ENCODE measurements around the gene BCO1.

Gene BCO1

GRCh38 chr16:81276323-81276722 is 37.8 kb downstream of the BCO1 start:
- DNase-seq (no peak), ATAC-seq (no peak)

GRCh38 chr16:81277541-81278080 is 39.1 kb downstream of the BCO1 start:
- DNase-seq: no peak
- no peak for ATAC-seq

GRCh38 chr16:81278526-81278925 is 40.0 kb downstream of the BCO1 start:
- ATAC-seq (no peak), DNase-seq (no peak)

GRCh38 chr16:81279392-81279791 is 40.9 kb downstream of the BCO1 start:
- no peak for ATAC-seq
- DNase-seq: no peak

GRCh38 chr16:81280393-81280792 is 41.9 kb downstream of the BCO1 start:
- ATAC-seq (no peak), DNase-seq (no peak)

- ATAC-seq: no peak
- no peak for DNase-seq
These were observed 44.6 kb downstream of the BCO1 start for GRCh38 chr16:81283044-81283443.

- DNase-seq (no peak), ATAC-seq (no peak)
These were observed 46.6 kb downstream of the BCO1 start for GRCh38 chr16:81284995-81285600.

GRCh38 chr16:81286190-81286589 is 47.7 kb downstream of the BCO1 start:
- ATAC-seq (no peak), DNase-seq (no peak)

GRCh38 chr16:81291117-81291516 is 52.6 kb downstream of the BCO1 start:
- no peak for DNase-seq
- ATAC-seq: no peak

- DNase-seq (no peak), ATAC-seq (no peak)
These were observed 54.4 kb downstream of the BCO1 start for GRCh38 chr16:81292936-81293335.

- DNase-seq (no peak), ATAC-seq (no peak)
These were observed 55.7 kb downstream of the BCO1 start for GRCh38 chr16:81293909-81294802.

- DNase-seq: no peak
- ATAC-seq: no peak
These were observed 58.1 kb downstream of the BCO1 start for GRCh38 chr16:81296631-81297030.

GRCh38 chr16:81307770-81308169 is 69.3 kb downstream of the BCO1 start:
- no peak for ATAC-seq
- no peak for DNase-seq

GRCh38 chr16:81310045-81310644 is 71.7 kb downstream of the BCO1 start:
- ATAC-seq (peak; percentile 70), DNase-seq (no peak)

- no peak for DNase-seq
- no peak for ATAC-seq
These were observed 73.3 kb downstream of the BCO1 start for GRCh38 chr16:81311762-81312161.

- ATAC-seq (no peak), DNase-seq (no peak)
These were observed 75.5 kb downstream of the BCO1 start for GRCh38 chr16:81313701-81314602.

- peak; percentile 94 for ATAC-seq
These were observed 76.2 kb downstream of the BCO1 start, which contains the start of gene GAN for GRCh38 chr16:81314603-81315270. GAN (plus strand) TSS chr16:81314962; CDS start chr16:81315114, 152 bp downstream.

GRCh38 chr16:81315271-81316175 is 77.0 kb downstream of the BCO1 start:
- peak; percentile 61 for DNase-seq

More at GRCh38 chr16:81314603-81315270, 76.2 kb downstream of the BCO1 start, which contains the start of gene GAN:
- peak; percentile 94 for DNase-seq

GRCh38 chr16:81316176-81316496 is 77.6 kb downstream of the BCO1 start:
- no peak for DNase-seq
- no peak for ATAC-seq

More at GRCh38 chr16:81315271-81316175, 77.0 kb downstream of the BCO1 start:
- peak; percentile 30 for ATAC-seq

- ATAC-seq (no peak), DNase-seq (no peak)
These were observed 80.2 kb downstream of the BCO1 start for GRCh38 chr16:81318711-81319110.
